Stimulated activated CD8-positive, alpha-beta memory T cell treated with anti-CD3 and anti-CD28 coated beads, Interleukin-7, amount 100 ng/mL, for 24 hours (primary cell): Measurements from ENCODE around the gene FBXL4.

Experiments used
- DNase-seq: peaks from one replicate; pipeline ENCODE4 v3.0.0-alpha.2; 2020; ENCODE audit warnings: low read depth

FBXL4 gene

DNA sequence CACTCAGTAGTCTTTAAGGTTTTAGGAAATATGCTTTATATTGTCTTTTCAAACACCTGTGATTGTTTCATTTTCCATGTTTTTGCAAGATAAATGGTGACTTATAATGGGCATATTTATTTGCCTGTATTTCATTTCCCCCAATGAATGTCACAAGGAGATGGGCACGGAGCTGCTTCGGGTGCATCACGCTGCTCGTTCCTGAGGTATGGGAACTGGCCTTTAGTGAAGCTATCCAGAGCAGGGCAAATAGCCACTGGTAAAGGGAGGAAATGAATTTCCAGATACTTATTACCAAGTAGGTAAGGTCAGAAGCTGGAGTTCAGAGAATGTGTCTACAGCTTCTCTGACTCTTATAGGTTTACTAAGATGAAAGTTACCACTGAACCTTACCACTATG is 109.7 kb downstream of the FBXL4 start:
- DNase-seq: no peak

GRCh38 chr6:98836962-98837944 is 110.5 kb downstream of the FBXL4 start:
- DNase-seq: no peak

GRCh38 chr6:98836025-98836961 is 111.5 kb downstream of the FBXL4 start:
- DNase-seq: no peak

- no peak for DNase-seq
Measured at GRCh38 chr6:98835149-98836024, 112.4 kb downstream of the FBXL4 start.

GRCh38 chr6:98834060-98835031 is 113.4 kb downstream of the FBXL4 start, which contains the start of gene POU3F2:
Gene POU3F2 (plus strand): TSS chr6:98834574. CDS start chr6:98834874, 300 bp downstream.
- peak; percentile 39 for DNase-seq

DNA sequence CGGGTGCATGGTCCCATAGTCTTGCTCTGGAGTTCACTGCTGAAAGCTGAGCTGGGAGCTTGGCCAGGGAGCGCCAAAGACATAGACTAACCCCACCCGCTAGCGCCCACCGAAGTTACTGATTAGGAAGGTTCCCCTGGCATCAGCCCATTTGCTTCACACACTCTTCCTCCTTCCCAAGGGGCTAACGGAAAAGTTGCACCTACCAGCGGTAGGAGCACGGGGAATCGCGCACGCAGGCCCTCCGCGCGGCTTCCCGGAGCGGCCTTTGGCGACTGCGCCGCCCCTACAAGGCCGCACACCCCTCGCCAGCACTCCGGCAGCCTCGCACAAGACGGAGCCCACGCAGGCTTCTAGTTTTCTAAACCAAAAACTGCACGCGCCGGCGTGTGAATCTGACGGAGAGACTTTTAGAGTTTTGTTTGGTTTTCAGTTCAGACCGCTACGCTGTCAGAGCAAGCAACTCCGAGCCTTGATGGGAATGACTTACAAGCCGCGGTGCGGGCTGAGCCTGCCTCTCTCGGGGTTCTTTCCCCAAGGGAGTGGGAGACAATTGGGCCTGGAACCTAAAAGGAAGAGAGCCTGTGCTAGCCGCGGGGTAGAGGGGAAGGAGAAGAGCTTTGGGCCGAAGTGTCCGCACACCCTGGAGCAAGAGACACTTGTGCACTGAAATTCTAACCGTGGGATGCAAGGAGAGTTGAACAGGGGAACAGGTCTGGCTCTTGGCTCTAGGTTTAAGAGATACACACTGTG is 114.3 kb downstream of the FBXL4 start:
- no peak for DNase-seq

GRCh38 chr6:98833057-98833306 is 114.8 kb downstream of the FBXL4 start:
- no peak for DNase-seq

DNA sequence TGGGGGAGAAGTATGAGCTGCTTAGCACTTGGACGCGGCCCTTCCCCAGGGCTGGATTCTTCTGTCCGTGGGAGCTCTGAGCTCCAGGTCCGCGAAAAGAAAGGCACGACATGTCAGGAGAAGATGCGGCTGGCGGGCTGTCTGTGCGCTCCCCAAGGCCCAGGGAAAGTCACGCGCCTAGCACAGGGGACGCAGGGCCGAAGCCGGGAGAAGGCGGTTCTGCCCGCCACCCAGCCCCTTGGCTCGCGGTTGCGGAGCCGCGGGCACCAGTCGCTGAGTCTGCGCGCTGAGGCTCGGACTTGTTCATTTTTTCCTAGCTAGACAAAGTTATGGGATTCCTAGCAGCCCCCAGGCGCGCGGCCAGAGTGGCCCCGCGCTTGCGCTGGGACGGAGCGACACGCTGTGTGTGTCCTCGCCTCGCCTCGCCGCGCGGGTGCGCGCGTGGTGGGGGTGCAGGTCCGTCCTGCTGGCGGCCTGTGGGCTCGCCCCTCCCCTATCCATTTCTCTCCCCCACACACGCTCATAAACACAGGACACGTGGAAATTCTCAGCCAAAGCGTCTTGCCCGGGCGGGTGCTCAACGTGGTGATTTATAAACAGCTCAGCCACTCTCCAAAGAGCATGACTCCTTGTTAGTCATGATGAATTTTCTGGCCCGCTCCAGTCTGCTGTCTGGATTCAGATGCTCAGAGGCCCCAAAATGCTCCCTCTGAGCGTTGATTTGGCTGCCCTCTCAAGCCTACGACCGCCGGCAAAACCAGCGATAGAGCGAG is 115.3 kb downstream of the FBXL4 start:
- DNase-seq: no peak

DNA sequence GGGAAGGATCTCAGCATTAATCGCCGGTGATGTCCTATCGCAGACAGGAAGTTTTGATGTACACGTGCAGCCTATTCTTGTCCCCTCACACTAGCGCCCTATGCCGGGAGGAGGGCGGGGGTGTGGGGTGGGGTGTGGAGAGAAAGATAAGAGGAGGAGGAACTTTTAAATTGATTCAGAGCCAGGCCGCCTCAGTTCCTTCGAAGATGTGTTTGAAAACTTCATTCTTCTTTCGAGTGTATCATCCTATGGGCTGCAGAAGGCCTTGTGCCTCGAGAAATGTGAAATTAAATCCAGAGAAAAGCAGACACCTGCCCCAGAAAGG is 115.8 kb downstream of the FBXL4 start:
- DNase-seq: no peak

DNA sequence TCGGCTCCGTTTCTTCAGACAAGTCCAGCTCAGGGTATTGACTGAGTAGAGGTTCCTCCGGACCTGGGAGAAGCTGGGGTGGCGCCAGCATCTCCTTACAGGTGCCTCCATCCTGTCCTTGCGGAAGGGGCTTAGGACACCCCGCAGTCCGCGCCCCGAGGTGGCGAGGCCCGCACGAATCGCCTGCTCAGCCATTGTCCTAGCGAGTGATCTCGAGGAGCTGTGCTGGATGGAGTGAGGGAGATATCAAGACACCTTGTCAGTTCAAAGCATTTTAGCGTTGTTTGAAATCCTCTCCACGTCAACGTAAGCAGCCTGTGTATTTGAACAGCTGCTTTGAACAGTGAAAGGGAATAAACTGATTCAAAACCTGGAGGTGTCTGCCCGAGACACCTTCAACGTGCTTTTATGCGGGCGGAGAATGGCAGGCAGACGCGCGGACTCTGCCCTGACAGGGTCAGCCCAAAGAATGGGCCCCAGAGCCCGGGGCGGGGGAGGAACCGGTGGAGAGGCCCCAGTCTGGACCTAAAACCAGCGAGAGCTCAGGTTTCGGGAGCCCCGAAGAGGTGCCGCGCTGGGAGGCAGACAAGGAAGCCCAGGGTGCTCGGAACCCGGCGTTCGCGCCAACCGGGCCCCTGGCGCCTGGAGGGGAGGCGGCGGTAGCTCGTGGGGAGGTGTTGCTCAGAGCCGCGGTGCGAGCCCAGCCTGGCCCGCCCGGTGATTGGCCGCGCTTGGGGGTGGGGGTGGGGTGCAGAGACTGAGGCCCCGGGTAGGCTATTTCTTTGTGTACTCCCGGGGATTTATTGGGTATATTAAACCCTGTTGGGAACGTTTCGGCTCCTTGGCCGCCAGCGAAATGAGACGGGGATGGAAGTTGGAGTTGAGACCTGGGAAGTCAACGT is 116.4 kb downstream of the FBXL4 start:
- DNase-seq: no peak

- DNase-seq: no peak
Measured at GRCh38 chr6:98830146-98830545, 117.6 kb downstream of the FBXL4 start.

DNA sequence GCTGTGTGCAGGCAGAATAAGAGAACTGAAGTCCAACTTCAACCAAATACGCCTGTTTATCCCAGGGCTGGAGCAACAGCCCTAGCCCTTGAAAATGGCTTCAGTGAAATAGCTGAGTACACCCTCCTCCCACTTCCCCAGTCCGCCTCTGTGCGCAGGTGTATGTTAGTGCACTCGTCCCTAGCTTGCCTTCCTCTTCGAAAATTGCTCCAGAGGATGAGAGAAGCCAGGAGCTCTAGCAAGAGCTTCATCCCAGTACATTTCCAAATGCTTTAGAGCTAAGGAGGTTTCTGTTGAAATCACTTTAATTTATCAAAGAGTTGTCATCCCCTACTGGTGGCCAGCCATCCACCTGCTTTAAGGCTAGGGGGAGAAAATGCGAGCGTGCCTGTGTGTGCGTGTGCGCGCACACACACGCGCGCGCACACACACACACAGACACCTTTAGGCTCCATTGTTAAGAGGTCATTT is 118.8 kb downstream of the FBXL4 start:
- DNase-seq: no peak

- no peak for DNase-seq
Measured at GRCh38 chr6:98828211-98828788, 119.4 kb downstream of the FBXL4 start.

DNA sequence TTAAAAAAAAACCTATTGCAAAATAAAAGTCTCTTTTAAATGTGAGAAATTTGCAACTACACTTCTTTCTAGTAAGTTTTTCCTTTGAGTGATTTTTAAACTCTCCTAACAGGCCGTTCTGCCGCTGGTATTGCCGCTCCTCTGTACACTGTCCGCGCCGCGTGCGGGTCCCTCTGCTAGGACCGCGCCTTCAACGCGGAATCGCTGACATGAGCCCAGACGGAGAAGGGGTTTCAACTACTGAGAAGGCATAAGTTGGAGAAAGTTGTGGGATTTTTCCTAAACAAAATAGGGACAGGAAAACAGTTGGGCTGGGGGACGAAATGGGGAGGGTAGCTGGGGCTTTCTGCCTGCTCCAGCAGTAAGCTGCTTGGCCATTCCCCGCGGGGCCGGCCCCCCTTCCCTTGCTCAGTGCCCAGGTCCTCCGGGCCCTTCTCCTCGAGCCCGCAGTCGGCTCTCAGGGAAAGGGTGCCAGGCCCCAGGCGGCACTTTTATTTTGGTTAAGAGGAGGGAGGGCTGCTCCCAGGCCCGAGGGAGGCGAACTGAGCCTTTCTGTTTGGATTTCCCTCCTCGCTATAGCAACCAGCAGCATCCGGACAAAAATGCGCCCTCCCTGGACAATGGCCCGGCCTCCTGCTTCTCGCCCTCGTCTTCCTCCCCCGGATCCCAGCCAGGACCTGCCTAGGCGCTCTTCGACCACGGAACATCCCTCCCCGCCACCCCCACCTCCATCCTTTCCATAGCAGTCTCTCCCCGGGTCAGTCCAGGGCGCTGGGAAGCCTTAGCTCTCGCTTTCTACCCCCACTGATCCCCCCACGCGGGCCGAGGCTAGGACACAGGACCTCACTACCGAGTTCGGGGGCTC is 120.2 kb downstream of the FBXL4 start:
- DNase-seq: no peak

DNA sequence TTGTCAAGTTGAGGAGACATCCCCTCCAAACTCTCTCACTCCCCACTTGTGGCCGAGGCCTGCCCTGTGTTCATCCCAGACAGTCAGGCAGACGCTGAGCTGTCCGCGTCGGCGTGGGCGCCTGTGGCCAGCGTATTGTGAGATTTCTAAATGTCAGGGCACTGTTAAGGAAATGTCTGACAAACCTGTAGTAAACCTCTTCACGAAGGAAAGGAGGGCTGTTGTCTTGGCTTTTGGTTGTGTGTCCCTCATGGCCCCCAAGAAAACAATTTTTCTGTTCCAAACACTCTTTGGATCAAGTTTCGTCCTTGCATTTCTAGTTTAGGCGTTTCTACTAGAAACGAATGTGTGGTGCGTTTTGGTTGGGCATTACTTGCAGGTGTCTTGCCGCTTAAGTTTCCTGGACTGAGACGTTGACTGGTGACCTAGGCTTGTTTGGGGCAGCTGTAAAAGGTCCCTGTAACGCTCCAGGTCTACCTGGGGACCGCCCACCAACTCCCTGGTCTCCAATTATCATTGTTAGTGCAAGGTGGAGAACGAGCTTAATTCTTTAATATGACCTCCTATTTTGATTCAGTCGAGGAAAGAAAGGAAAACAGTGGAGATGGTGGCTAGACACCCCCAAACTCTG is 122.0 kb downstream of the FBXL4 start:
- no peak for DNase-seq

- DNase-seq: no peak
Measured at GRCh38 chr6:98824902-98825599, 122.7 kb downstream of the FBXL4 start.
